B cell (primary cell): Measurements from ENCODE around the gene QKI.

Experiments
- EZH2 ChIP-seq: IDR thresholded peaks from 2 replicates; pipeline ENCODE4 v1.6.1; 2012; ENCODE audit warnings: borderline replicate concordance, low read depth, mild to moderate bottlenecking, moderate library complexity, low read length; ENCODE audit not compliant: insufficient read depth, poor library complexity, severe bottlenecking
- TF ChIP-seq, protein P1 (sequence below): fragments of 200-600 bp; IDR thresholded peaks from one replicate; pipeline ENCODE4 v1.8.0; 2022; ENCODE audit warnings: antibody characterized with exemption, mild to moderate bottlenecking

GRCh38 chr6:163554663-163555062 is 140.1 kb downstream of the QKI start:
- TF ChIP-seq, protein P1, sequence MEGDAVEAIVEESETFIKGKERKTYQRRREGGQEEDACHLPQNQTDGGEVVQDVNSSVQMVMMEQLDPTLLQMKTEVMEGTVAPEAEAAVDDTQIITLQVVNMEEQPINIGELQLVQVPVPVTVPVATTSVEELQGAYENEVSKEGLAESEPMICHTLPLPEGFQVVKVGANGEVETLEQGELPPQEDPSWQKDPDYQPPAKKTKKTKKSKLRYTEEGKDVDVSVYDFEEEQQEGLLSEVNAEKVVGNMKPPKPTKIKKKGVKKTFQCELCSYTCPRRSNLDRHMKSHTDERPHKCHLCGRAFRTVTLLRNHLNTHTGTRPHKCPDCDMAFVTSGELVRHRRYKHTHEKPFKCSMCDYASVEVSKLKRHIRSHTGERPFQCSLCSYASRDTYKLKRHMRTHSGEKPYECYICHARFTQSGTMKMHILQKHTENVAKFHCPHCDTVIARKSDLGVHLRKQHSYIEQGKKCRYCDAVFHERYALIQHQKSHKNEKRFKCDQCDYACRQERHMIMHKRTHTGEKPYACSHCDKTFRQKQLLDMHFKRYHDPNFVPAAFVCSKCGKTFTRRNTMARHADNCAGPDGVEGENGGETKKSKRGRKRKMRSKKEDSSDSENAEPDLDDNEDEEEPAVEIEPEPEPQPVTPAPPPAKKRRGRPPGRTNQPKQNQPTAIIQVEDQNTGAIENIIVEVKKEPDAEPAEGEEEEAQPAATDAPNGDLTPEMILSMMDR: peak; percentile 66
- TF ChIP-seq EZH2: no peak
